ENCODE results near the gene IL7R.
"Not testable (repeated sequence)": the region's sequence is repeated elsewhere in the genome, so short reads cannot be mapped to it uniquely, and the experiment has no call there.

The IL7R gene

DNA sequence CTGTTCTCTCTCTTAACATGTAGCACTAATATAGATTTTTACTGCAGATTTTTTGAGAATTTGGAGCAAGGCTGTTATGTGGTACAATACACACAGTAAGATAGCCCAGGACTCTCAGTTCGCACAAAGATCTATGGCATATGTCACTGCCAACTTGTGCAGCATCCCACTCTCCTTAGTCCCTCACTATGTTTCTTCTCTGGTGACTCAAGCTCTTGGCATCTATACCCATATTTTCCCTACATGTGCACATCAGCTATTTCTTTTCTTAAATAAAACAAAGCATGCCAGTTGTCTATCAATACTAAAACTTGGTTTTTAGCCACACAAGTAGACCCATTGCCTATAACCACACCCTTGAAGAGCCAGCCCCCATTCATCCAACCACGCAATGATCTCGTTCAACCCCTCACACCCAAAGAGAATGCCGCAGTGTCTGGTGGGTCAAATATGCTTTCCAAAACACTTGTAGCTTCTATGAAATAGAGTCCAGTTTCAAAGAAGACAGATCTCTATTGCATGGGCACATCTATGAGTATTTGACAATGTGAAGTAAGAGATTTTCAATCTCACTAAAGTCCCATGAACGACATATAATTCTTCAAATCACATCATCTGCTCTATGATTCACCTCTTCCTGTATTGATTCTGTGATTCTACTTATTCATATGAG, 18.2 kb upstream of the IL7R start:
- in situ Hi-C loops (cut with MboI; ENCODE audit: low sequenced_read_pairs), result no loop called here

DNA sequence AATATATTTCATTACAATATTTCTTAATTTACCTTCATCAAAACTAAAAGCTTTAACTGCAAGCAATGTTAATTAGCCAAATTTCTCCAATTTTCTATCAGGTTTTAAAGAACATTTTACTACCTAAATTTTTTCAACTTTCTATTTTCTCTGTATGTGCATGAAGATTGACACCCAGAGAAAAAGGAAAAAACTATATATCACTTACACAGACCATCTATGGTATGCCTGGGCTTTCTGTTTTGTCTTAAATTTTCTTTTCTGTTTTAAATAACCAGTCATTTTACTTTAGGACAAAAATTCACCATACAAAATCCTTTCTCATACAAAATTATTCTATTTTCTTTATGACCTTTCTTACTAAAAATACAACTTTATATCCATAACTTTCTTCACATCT, 13.8 kb upstream of the IL7R start:
- in situ Hi-C loops (cut with MboI; ENCODE audit: low sequenced_read_pairs), result no loop called here

DNA sequence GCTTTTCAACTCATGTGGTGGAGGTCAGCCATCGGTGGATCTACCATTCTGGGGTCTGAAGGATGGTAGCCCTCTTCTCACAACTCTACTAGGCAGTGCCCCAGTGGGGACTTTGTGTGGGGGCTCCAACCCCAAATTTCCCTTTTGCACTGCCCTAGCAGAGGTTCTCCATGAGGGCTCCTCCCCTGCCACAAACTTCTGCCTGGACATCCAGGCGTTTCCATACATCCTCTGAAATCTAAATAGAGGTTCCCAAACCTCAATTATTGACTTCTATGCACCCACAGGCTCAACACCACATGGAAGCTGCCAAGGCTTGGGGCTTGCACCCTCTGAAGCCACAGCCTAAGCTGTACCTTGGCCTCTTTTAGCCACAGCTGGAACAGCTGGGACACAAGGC, 11.2 kb upstream of the IL7R start:
- in situ Hi-C loops (cut with MboI; ENCODE audit: low sequenced_read_pairs), result not testable (repeated sequence)

DNA sequence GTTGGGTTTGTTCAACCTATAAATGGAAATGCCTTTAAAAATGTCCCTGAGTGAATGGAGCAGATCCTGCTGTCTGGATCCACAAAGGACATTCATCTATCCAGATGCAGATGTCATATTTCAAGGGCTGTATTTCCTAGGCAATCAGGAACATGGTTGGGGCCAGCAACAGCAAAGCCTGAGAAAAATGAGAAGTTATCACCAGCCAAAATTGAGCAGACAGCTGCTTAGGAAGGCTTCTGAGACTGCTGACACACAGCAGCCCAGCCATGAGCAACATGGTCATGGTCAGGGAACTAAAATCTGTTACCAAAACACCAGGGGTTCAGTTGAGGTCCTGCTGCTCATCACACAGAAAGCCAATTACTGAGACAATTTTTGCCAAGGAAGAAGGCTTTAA, 9.2 kb upstream of the IL7R start:
- in situ Hi-C loops (cut with MboI; ENCODE audit: low sequenced_read_pairs), result no loop called here

DNA sequence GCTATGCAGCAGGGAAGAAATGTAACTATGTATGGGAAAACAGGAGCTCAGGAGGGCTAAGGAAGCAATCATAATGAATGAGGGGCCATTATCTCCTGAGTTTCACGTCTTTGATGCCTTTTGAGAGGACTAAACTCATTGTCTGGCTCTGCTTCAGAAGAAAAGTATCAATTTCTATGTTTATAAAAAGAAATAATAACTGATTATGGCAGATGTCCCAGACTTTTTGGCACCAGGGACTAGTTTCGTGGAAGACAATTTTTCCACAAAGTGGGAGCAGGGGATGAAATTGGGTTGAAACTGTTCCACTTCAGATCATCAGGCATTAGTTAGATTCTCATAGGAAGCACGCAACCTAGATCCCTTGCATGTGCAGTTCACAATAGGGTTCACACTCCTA, 8.7 kb upstream of the IL7R start:
- in situ Hi-C loops (cut with MboI; ENCODE audit: low sequenced_read_pairs), result no loop called here

DNA sequence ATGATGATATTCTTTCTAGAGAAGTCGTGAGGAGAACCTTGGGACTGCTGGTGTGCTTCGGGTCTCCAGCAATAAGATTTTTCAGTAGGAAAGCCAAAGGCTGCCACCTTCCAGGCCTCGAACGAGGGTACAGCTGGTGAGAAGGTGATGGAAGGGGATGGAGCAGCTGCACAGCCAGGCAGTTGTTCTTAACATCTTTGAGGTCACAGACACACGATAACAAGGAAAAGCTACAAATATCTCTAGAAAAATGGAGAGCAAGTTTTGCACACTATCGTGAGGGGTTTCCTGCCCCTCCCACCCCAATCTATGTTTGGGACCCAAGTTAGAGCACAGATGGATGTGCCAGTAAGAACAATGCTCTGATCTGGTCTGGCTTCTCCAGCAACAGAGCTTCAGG, 6.8 kb upstream of the IL7R start:
- in situ Hi-C loops (cut with MboI; ENCODE audit: low sequenced_read_pairs), result no loop called here

DNA sequence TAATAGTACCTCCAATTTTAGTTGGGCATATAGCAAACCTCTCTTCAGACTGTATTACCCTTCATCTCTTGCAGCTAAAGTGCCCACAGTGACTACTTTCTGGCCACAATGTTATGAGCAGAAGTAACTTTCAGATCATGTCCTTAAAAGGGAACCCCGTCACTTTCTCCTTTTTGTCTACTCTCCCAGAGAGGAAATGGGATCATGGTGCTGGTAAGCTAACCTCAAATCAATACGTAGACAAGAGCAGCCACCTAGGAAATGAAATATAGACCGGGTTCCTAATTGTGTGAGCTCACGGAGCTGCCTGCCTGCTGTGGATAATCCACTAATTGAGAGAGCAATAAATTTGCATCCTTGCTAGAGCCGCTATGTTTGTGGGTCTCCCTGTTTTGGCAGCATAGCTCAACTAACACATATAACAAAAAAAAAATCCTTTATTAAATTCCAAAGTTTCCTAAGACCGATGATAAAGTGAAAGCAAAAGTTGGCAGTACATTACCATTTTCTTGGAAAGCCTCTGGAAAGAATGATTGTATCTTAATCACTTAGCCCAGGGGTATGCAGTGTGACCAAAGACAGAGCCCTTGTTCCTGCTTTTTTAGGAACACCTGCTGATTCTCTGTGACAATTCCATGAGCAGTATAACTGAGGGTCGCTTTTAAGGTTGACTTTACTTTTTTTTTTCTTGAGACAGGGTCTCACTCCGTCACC, 5.6 kb upstream of the IL7R start:
- in situ Hi-C loops (cut with MboI; ENCODE audit: low sequenced_read_pairs), result no loop called here

DNA sequence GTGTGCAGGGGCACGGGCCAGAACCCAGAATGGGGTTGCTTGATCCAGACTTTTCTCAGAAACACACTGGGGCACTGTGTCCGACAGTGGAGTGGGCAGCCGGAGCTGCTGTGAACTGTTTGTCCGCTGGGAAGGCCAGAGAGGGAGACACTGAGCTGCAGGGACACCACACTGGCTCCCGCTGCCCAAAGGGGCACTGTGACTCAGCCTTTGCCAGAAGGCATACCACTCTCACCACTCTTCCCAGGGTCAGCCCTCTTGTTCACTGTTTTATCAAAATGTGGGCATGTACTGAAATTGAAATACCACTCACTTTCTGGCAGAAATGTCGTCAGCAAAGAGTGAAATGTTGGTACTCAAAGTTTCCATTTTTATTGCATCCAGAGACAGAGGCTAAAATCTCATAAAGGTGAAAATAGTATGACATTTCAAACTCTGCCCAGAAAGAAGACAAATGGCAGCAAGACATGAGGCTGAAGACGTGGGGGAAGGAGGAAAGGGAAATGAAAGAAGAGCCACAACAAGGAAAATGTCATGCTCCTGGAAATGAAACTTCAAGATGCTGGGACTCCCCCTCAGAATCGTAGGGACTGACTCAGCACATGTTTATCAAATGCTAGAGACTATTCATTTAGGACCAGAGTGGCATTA, 4.5 kb upstream of the IL7R start:
- in situ Hi-C loops (cut with MboI; ENCODE audit: low sequenced_read_pairs), result no loop called here

DNA sequence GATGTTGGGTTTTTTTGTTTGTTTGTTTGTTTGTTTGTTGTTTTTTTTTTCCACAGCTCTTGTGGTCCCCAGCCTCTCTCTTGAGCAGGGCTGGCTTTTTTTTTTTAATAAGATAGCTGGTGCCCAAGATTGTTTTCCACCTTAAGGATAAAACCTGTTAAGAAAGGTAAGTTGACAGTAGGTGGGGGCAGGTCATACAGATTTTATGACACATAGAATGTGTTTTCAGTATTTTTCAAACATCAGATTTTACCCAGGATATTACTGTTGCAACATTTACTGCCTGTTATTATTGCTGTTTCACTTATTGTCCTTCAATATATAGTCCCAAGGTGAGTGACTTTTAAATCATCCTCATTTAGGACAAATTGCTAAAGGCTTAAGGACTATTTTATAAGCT, 3.9 kb upstream of the IL7R start:
- in situ Hi-C loops (cut with MboI; ENCODE audit: low sequenced_read_pairs), result no loop called here

DNA sequence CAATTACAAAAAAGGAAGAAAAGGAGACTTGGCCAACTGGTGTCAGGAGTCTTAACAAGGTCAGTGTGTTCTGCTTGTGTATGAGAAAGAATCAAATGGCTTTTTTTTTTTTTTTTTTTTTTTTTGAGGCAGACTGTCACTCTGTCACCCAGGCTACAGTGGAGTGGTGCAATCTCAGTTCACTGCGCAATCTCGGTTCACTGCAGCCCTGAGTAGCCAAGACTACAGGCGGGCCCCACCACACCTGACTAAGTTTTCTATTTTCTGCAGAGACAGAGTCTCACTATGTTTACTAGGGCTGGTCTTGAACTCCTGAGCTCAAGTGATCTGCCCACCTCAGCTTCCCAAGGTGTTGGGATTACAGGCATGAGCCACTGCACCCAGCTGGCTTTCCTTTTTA, 3.1 kb upstream of the IL7R start:
- in situ Hi-C loops (cut with MboI; ENCODE audit: low sequenced_read_pairs), result no loop called here

DNA sequence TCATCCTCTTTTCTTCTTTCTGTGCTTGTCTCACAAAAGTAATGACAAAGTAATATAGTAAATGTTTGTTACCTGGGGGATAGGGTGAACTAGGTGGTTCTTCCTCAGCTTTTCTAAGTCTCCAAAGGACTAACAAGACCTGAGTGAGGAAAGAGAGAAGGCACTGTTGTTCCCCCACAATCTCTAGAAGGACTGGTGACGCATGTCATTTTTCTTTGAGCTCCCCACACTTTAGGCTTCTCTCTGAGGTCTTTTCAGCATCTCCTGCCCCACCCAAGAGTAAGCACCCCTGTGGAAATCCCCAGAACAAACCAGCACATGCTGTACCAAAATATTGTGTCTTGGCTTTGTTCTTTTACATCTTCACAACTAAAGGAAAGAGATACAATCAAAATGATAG, 2.4 kb upstream of the IL7R start:
- in situ Hi-C loops (cut with MboI; ENCODE audit: low sequenced_read_pairs), result no loop called here

DNA sequence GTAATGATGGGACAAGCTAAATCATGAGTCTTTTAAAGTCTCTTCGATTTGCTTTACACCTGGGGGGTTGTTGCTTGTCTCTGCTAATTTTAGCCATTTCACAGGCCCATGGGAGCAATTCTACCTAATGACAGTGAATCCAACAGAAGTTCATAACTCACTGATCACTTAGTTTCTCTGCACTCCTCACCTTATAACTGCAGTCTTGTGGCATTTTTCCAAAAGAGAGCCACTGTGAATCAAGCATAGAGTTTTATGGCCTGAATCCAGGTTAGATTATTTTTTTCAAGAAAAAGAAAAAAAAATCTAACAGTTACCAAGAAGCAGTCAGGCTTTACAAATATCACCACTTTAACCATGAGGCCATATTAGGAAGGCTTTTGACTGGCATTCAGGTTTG, 1.5 kb upstream of the IL7R start:
- in situ Hi-C loops (cut with MboI; ENCODE audit: low sequenced_read_pairs), result no loop called here

DNA sequence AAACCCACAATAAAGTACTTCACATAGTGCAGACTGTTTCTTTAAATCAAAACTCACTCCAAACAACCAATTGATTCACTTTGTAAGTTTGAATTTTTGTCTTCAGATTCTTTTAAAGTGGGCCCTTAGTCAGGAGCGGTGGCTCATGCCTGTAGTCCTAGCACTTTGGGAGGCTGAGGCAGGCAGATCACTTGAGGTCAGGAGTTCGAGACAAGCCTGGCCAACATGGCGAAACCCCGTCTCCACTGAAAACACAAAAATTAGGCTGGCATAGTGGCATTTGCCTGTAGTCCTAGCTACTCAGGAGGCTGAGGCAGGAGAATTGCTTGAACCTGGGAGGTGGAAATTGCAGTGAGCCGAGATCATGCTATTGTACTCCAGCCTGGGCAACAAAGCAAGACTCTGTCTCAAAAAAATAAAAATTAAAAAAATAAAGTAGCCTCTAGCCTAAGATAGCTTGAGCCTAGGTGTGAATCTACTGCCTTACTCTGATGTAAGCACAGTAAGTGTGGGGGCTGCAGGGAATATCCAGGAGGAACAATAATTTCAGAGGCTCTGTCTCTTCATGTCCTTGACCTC, 416 bp upstream of the IL7R start:
- in situ Hi-C loops (cut with MboI; ENCODE audit: low sequenced_read_pairs), result not testable (repeated sequence)

DNA sequence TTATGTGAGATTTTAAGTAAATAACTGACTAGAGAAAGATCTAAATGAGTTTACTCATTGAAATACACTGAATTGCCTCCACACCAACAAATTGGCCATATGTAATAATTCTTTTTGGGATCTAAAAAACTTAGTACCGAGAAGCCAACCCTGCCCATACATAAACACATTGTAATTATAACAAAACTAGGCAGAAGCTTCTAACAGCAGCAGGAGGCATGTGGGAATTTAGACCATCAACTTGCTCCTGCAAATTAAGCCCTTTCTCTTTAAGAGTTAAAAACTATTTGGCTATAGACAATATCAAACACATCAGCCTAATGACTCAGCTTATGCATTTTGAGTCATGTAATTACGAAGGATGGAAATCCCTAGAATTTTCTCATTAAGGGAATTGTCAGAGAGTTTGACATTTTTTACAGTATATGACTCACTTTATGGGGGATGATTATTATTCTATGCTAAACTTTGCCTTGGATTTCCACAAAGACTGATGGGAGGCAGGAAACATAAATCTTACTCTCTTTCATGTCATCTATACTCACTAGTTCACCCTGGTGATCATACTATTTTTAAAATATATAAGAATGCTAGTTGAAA, 1.0 kb downstream of the IL7R start:
- in situ Hi-C loops (cut with MboI; ENCODE audit: low sequenced_read_pairs), result no loop called here

DNA sequence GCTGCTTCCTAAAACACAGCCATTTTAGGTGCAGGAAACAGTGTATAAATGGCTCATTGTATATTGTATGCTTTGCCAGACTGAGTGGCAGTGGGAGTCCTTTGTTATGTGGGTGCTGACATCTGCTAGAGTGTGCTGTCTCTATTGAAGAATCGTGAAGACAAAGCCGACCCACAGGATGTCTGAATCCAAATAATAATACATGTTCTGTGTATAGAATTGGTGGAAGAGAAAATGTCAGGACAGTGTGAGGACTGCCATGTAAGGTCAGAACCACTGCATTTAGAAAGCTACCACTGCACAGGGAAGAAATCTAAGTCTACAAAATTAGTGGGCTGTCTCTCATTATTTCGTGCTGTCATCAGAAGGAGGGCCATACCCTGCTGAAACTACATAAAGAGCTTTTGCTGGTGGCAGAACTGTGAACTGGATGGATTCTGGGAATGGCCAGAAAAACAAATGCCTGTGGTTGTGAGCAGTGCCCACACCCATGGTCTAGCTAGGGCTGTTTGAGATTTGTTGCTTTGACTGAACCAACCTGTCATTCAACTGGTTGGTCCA, 2.5 kb downstream of the IL7R start:
- in situ Hi-C loops (cut with MboI; ENCODE audit: low sequenced_read_pairs), result no loop called here

DNA sequence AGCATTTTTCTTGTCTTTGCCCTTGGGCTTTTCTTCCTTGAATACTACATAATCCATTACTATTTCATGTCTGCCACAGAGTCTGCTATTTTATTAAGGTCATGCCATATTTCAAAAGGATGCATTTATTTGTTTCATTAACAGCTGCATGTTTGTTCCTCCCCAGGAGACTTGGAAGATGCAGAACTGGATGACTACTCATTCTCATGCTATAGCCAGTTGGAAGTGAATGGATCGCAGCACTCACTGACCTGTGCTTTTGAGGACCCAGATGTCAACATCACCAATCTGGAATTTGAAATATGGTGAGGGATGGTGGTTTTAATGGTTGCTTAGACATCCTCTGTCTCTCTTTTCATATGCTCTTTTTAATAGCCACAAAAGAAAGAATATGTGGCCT, 4.0 kb downstream of the IL7R start:
- in situ Hi-C loops (cut with MboI; ENCODE audit: low sequenced_read_pairs), result no loop called here

DNA sequence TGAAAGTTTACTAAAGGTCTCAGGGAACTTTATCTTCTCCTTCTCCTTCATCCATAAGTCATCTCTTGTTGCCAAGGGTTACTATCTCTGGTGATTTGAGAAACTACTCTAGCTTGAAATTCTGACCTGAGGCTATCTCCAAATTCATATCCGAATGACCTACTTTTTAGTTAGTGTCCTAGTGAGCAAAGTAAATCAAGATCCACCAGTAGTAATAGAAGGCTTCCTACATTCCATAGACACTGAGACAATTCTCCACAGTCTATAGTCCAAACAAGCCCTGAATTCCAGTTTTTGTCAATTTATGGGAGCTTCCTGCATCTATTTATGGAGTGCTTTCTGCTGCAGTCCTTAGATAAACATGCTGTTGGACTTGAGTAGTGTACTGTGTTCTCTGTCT, 5.0 kb downstream of the IL7R start:
- in situ Hi-C loops (cut with MboI; ENCODE audit: low sequenced_read_pairs), result no loop called here

DNA sequence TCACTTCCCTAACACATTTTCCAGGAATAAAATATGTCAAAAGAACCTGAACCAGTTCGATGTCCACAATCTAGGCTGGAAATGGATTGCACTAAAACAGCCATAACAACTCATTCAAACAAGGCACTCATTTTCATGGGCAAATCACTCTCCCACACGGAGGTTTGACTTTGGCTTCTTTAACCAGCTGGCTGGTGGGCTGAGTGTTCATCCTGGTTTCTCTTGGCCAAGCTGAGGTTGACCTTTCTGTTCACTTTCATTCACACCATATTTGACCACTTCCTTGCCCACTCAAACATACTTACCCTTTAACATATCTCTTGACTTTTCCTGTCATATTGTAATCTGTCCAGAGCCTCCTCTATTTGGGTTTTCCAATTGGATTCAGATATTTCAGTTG, 5.4 kb downstream of the IL7R start:
- in situ Hi-C loops (cut with MboI; ENCODE audit: low sequenced_read_pairs), result no loop called here

DNA sequence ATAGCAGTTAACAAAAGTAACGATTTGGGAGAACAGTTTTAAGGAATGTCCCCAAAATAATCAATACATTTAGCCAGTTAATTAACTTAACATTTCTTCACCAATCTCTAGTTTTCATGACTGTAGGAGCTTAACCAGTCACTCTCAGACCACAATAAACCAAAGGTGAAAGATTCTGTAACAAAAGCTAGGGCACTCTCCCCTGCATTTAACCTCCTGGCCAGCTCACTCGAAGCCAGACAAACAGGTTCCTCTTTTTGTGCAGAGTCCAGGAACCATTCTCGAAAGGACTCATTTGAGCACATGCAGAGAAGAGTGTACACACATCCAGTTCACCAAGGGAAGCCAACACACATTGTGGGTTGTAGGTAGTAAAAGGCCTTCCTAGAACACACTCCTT, 6.5 kb downstream of the IL7R start:
- in situ Hi-C loops (cut with MboI; ENCODE audit: low sequenced_read_pairs), result no loop called here

DNA sequence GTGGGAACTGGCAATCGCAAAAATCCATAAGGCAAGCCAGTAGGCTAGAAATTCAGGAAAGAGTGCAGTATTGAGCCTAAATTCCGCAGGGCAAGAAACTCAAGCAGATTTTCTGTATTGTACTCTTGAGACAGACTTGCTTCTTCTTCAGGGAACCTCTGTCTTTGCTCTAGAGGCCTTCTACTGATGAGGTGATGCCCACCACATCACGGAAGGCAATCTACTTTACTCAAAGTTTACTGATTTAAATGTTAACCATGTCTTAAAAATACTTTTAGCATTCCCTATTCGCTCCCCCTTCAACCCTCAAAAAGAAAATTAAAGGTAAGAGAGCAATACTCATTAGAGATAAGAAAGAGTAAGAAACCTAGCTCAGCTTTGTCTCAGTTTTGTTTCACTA, 11.3 kb downstream of the IL7R start:
- in situ Hi-C loops (cut with MboI; ENCODE audit: low sequenced_read_pairs), result no loop called here

DNA sequence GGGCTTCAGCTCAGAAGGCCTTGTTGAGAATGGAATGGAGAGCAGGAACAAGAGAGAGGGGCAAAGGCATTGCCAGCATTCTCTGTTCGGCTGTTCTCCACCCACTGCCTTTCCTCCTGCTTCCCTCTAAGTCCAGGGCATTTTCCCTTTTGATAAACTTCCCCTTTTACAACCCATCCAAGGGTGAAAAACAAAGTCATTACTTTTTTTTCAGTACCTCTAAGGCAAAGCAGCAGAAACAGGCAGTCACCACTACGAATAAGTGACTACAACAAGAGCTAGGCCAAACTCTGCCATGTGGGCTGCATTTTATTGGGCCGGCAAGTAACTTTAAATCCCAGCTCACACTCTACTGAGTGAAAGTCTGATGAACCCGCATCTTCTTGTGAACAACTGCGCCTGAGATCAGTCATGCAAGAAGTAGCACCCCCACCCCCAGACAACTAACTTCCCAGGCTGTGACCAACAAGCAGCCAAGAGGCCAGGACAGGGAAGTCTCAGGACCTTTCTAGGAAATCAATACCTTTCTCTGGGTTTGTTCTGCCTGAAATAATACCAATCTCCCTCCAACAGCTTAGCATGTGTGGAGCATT, 13.1 kb downstream of the IL7R start:
- in situ Hi-C loops (cut with MboI; ENCODE audit: low sequenced_read_pairs), result no loop called here

Measured in HL-60/S4 treated with phorbol 12-myristate 13-acetate at 8.2 ng/mL for 4 days and 3 days (cell line).